GM12878 (cell line): Measurements from ENCODE around the gene NUP214. TPM values are rescaled to one million over a fixed set of nuclear protein-coding genes. Genes with fewer than 3 reads are reported as not detected.
A peak's percentile ranks its signal among the peaks of the same experiment; 100 is the strongest.

Source experiments
- ASH2L ChIP-seq: fragments of 300-600, 200-600 bp; sonication (generic); IDR thresholded peaks from 2 replicates; pipeline ENCODE4 v1.6.1; 2017; ENCODE audit warnings: low read depth, mild to moderate bottlenecking, borderline replicate concordance
- CBX5 ChIP-seq: sonication (generic); IDR thresholded peaks from 2 replicates; pipeline ENCODE4 v1.6.1; 2016; ENCODE audit warnings: low read depth, moderate library complexity, mild to moderate bottlenecking, inconsistent platforms
- CREB1 ChIP-seq: IDR thresholded peaks from 2 replicates; pipeline ENCODE4 v1.6.1; 2012; ENCODE audit warnings: low read depth, mild to moderate bottlenecking, inconsistent platforms
- EGR1 ChIP-seq, 2 experiments: IDR thresholded peaks; 1 replicate in 1 of 2; 2 replicates in 1 of 2; pipeline ENCODE4 v1.6.1; 2011 to 2012; ENCODE audit warnings: low read depth in 2 of 2, low read length in 2 of 2, borderline replicate concordance in 1 of 2, mild to moderate bottlenecking in 1 of 2, moderate library complexity in 1 of 2
- EP300 ChIP-seq, 2 experiments: fragments of 150-350 bp in 1 of 2; IDR thresholded peaks; 2 replicates each; pipeline ENCODE4 v1.6.1; 2011 to 2012; ENCODE audit warnings: low read depth in 2 of 2, low read length in 2 of 2, borderline replicate concordance in 1 of 2, improper control_type of control experiment in 1 of 2, inconsistent platforms in 1 of 2; ENCODE audit not compliant: control insufficient read depth in 1 of 2
- FOXM1 ChIP-seq: IDR thresholded peaks from 2 replicates; pipeline ENCODE4 v1.6.1; 2012; ENCODE audit warnings: low read depth, mild to moderate bottlenecking, inconsistent platforms, low read length, moderate library complexity
- IKZF1 ChIP-seq: fragments of 450-650 bp; conservative IDR thresholded peaks from 2 replicates; pipeline ENCODE4 v1.6.1; 2017; ENCODE audit warnings: antibody characterized with exemption, mild to moderate bottlenecking
- MXI1 ChIP-seq: fragments of 150-350 bp; IDR thresholded peaks from 2 replicates; pipeline ENCODE4 v1.6.1; 2011; ENCODE audit warnings: low read depth, mild to moderate bottlenecking, inconsistent platforms, low read length, improper control_type of control experiment
- NRF1 ChIP-seq: conservative IDR thresholded peaks from 2 replicates; pipeline ENCODE4 v1.6.1; 2011; ENCODE audit warnings: mild to moderate bottlenecking, low read depth, low read length, improper control_type of control experiment
- POLR2AphosphoS5 ChIP-seq: IDR thresholded peaks from 2 replicates; pipeline ENCODE4 v1.6.1; 2011; ENCODE audit warnings: mild to moderate bottlenecking, low read length, inconsistent platforms
- POU2F2 ChIP-seq: IDR thresholded peaks from 3 replicates; pipeline ENCODE4 v1.6.1; 2011; ENCODE audit warnings: low read depth, mild to moderate bottlenecking, low read length, borderline replicate concordance
- RBBP5 ChIP-seq: fragments of 200-600 bp; sonication (generic); conservative IDR thresholded peaks from 2 replicates; pipeline ENCODE4 v1.6.1; 2016
- RUNX3 ChIP-seq: IDR thresholded peaks from 2 replicates; pipeline ENCODE4 v1.6.1; 2012; ENCODE audit warnings: low read length, inconsistent platforms
- SREBF2 ChIP-seq: IDR thresholded peaks from 2 replicates; pipeline ENCODE4 v1.6.1; 2012; ENCODE audit warnings: mild to moderate bottlenecking, low read length
- ZNF274 ChIP-seq: IDR thresholded peaks from one replicate; pipeline ENCODE4 v1.8.0; 2011; ENCODE audit not compliant: insufficient read length, insufficient read depth
- ZSCAN29 ChIP-seq: fragments of 450-650 bp; IDR thresholded peaks from 2 replicates; pipeline ENCODE4 v1.6.1; 2017; ENCODE audit warnings: mild to moderate bottlenecking, moderate library complexity
- polyA plus RNA-seq, 11 experiments: library from polyadenylated mRNA; depleted of rRNA in 4 of 11; unstranded in 6 of 11; stranded (reverse) in 5 of 11; fragments of >200 nt; fragmentation: Nextera tagmentation in 4 of 11; fragmentation: Illumina TruSeq in 1 of 11; extraction: Ambion mirVana in 4 of 11; extraction: Trizol in 1 of 11; gene quantifications; 1 replicate in 1 of 11; 2 replicates in 10 of 11; pipeline versions ENCODE4 v1.2.1 to v1.2.3, GENCODE V29; 2011 to 2016; ENCODE audit warnings: inconsistent platforms in 2 of 11, missing spikeins in 2 of 11, low read depth in 1 of 11
- total RNA-seq, 4 experiments: library from RNA; depleted of rRNA in 3 of 4; stranded (reverse); fragments of >200 nt in 3 of 4; fragmentation: Illumina TruSeq in 1 of 4; extraction: Trizol in 1 of 4; gene quantifications; 2 replicates each; pipeline versions ENCODE4 v1.2.1 to v1.2.3, GENCODE V29; 2013 to 2021
- TF ChIP-seq, protein P1 (sequence below): fragments of 450-650 bp; IDR thresholded peaks from 2 replicates; pipeline ENCODE4 v1.6.1; 2016; ENCODE audit warnings: mild to moderate bottlenecking, moderate library complexity, borderline replicate concordance
- TF ChIP-seq, protein P2 (sequence below): fragments of 450-650 bp; formaldehyde crosslinking; IDR thresholded peaks from 2 replicates; pipeline ENCODE4 v1.5.0; 2022; ENCODE audit warnings: mild to moderate bottlenecking, missing genetic modification characterization
- TF ChIP-seq, protein P3 (sequence below): fragments of 450-650 bp; IDR thresholded peaks from 2 replicates; pipeline ENCODE4 v1.6.1; 2017; ENCODE audit warnings: low read depth, mild to moderate bottlenecking, moderate library complexity
- TF ChIP-seq, protein P4 (sequence below): IDR thresholded peaks from 2 replicates; pipeline ENCODE4 v1.6.1; 2012; ENCODE audit warnings: low read length, inconsistent platforms

The NUP214 gene
- total and polyA plus RNA-seq, 10 of the 15 experiments (the other 5 are each of a cell fraction or from before 2014, with no cell fraction given): 11.7 to 53.8 (median 17.6) TPM

DNA sequence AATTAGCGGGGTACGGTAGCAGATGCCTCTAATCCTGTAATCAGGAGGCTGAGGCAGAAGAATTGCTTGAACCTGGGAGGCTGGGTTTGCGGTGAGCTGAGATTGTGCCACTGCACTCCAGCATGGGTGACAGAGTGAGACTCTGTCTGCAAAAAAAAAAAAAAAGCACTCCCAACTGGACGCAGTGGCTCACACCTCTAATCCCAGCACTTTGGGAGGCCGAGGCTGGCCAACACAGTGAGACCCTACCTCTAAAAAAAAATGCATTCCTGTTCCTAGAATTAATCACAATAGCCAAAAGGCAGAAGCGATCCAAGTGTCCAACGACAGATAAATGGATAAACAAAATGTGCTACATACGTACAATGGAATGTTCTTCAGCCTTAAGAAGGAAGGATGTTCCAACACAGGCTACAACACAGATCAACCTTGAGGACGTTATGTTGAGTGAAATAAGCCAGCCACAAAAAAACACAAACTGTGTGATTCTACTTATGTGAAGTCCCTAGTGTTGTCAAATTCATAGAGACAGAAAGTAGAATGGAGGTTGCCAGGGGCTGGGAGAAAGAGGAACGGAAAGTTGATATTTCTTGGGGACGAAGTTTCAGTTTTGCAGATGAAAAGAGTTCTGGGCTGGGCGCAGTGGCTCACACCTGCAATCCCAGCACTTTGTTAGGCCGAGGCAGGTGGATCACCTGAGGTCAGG, 137.1 kb downstream of the NUP214 start (continued):
- TF ChIP-seq, protein P1, sequence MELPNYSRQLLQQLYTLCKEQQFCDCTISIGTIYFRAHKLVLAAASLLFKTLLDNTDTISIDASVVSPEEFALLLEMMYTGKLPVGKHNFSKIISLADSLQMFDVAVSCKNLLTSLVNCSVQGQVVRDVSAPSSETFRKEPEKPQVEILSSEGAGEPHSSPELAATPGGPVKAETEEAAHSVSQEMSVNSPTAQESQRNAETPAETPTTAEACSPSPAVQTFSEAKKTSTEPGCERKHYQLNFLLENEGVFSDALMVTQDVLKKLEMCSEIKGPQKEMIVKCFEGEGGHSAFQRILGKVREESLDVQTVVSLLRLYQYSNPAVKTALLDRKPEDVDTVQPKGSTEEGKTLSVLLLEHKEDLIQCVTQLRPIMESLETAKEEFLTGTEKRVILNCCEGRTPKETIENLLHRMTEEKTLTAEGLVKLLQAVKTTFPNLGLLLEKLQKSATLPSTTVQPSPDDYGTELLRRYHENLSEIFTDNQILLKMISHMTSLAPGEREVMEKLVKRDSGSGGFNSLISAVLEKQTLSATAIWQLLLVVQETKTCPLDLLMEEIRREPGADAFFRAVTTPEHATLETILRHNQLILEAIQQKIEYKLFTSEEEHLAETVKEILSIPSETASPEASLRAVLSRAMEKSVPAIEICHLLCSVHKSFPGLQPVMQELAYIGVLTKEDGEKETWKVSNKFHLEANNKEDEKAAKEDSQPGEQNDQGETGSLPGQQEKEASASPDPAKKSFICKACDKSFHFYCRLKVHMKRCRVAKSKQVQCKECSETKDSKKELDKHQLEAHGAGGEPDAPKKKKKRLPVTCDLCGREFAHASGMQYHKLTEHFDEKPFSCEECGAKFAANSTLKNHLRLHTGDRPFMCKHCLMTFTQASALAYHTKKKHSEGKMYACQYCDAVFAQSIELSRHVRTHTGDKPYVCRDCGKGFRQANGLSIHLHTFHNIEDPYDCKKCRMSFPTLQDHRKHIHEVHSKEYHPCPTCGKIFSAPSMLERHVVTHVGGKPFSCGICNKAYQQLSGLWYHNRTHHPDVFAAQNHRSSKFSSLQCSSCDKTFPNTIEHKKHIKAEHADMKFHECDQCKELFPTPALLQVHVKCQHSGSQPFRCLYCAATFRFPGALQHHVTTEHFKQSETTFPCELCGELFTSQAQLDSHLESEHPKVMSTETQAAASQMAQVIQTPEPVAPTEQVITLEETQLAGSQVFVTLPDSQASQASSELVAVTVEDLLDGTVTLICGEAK: no peak
- TF ChIP-seq EGR1 (IDR thresholded peaks at IDR 0.05; ENCODE audit: borderline replicate concordance in 1 of 2, low read depth in 2 of 2, low read length in 2 of 2) (no peak), ZSCAN29 (no peak), CBX5 (no peak), CREB1 (no peak), IKZF1 (peak; percentile 92), ASH2L (no peak), NRF1 (no peak), MXI1 (no peak), ZNF274 (no peak), SREBF2 (no peak), FOXM1 (no peak), EP300 (IDR thresholded peaks at IDR 0.05; ENCODE audit: borderline replicate concordance in 1 of 2, control insufficient read depth in 1 of 2, low read depth in 2 of 2, low read length in 2 of 2) (peak in 1 of 2 experiments; percentile 62; a peak in 1 of 4 replicates), RBBP5 (no peak), POLR2AphosphoS5 (no peak), RUNX3 (peak; percentile 53; the same call in 1 of the 2 replicates), POU2F2 (no peak)
- TF ChIP-seq, protein P2, sequence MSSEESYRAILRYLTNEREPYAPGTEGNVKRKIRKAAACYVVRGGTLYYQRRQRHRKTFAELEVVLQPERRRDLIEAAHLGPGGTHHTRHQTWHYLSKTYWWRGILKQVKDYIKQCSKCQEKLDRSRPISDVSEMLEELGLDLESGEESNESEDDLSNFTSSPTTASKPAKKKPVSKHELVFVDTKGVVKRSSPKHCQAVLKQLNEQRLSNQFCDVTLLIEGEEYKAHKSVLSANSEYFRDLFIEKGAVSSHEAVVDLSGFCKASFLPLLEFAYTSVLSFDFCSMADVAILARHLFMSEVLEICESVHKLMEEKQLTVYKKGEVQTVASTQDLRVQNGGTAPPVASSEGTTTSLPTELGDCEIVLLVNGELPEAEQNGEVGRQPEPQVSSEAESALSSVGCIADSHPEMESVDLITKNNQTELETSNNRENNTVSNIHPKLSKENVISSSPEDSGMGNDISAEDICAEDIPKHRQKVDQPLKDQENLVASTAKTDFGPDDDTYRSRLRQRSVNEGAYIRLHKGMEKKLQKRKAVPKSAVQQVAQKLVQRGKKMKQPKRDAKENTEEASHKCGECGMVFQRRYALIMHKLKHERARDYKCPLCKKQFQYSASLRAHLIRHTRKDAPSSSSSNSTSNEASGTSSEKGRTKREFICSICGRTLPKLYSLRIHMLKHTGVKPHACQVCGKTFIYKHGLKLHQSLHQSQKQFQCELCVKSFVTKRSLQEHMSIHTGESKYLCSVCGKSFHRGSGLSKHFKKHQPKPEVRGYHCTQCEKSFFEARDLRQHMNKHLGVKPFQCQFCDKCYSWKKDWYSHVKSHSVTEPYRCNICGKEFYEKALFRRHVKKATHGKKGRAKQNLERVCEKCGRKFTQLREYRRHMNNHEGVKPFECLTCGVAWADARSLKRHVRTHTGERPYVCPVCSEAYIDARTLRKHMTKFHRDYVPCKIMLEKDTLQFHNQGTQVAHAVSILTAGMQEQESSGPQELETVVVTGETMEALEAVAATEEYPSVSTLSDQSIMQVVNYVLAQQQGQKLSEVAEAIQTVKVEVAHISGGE: no peak
- TF ChIP-seq, protein P3, sequence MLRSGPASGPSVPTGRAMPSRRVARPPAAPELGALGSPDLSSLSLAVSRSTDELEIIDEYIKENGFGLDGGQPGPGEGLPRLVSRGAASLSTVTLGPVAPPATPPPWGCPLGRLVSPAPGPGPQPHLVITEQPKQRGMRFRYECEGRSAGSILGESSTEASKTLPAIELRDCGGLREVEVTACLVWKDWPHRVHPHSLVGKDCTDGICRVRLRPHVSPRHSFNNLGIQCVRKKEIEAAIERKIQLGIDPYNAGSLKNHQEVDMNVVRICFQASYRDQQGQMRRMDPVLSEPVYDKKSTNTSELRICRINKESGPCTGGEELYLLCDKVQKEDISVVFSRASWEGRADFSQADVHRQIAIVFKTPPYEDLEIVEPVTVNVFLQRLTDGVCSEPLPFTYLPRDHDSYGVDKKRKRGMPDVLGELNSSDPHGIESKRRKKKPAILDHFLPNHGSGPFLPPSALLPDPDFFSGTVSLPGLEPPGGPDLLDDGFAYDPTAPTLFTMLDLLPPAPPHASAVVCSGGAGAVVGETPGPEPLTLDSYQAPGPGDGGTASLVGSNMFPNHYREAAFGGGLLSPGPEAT: peak; percentile 90
- TF ChIP-seq, protein P4, sequence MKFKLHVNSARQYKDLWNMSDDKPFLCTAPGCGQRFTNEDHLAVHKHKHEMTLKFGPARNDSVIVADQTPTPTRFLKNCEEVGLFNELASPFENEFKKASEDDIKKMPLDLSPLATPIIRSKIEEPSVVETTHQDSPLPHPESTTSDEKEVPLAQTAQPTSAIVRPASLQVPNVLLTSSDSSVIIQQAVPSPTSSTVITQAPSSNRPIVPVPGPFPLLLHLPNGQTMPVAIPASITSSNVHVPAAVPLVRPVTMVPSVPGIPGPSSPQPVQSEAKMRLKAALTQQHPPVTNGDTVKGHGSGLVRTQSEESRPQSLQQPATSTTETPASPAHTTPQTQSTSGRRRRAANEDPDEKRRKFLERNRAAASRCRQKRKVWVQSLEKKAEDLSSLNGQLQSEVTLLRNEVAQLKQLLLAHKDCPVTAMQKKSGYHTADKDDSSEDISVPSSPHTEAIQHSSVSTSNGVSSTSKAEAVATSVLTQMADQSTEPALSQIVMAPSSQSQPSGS: peak; percentile 54; the same call in 1 of the 2 replicates
